ENCODE results near the gene IFITM1.

IFITM1 gene

DNA sequence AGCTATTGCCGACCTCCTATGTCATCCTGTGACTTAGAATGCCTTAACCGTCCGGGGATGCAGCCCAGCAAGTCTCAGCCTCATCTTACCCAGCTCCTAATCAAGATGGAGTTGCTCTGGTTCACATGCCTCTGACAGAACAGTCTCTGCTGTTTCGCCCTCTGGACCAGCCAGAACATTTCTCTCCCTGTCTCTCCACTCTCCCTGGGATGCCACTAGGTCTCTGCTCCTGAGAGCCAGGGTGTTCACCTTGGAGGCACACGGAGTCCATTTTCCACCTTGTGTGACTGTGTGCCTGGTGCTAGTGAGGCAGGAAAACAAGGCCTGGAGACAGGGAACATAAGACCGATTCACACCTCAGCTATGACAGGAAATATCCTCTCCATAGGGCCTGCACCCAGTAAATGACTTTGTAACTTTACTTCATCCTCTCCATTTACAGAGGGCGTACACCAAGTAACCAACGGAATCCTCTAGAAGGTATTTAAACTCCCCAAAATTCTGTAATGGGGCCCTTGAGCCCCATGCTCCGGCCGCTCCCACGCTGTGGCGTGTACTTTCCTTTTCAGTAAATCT is 38.7 kb downstream of the IFITM1 start:
- H3K4me3 ChIP-seq (ENCODE audit: low read length), result no peak overlapping the region
- TF ChIP-seq, protein P1, sequence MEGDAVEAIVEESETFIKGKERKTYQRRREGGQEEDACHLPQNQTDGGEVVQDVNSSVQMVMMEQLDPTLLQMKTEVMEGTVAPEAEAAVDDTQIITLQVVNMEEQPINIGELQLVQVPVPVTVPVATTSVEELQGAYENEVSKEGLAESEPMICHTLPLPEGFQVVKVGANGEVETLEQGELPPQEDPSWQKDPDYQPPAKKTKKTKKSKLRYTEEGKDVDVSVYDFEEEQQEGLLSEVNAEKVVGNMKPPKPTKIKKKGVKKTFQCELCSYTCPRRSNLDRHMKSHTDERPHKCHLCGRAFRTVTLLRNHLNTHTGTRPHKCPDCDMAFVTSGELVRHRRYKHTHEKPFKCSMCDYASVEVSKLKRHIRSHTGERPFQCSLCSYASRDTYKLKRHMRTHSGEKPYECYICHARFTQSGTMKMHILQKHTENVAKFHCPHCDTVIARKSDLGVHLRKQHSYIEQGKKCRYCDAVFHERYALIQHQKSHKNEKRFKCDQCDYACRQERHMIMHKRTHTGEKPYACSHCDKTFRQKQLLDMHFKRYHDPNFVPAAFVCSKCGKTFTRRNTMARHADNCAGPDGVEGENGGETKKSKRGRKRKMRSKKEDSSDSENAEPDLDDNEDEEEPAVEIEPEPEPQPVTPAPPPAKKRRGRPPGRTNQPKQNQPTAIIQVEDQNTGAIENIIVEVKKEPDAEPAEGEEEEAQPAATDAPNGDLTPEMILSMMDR (IDR thresholded peaks at IDR 0.05; ENCODE audit: insufficient read depth, low read depth, low read length, missing control alignments), result no peak

DNA sequence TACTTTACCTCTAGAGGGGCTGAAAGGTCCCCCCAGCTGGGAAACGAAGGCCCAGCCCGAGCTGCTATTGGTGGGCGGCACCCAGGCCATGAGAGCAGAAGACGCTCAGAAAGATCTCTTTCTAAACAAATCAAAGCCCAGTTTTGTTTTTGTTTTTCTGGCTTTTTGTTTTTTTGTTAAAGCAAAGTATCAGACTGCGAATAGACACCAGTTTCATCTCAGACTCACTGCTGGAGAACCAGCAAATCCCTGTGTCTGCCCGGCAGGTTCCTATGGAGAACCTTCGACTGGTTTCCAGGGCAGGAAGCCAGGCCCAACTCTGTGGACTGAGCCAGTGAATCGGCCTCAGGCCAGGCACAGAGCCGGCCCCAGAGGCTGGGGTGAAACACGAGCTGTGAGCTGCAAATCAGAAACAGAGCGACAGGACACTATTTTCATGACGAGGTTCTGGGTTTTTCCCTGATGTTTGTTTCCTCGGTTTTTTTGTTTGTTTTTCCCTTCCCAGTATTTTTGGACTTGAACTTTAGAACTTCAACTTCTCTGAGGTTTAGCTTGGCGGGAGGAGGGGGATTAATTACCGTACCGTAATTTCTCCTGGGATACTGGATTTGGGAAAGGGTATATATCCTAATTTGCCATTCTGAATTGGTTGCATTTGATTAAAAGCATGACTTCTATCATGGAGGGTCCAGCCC is 39.5 kb downstream of the IFITM1 start:
- no peak overlapping the region for H3K4me3 ChIP-seq (ENCODE audit: low read length)
- TF ChIP-seq, protein P1 (IDR thresholded peaks at IDR 0.05; ENCODE audit: insufficient read depth, low read depth, low read length, missing control alignments), result no peak
- peak; percentile 39 for DNase-seq (ENCODE audit: low read depth)

More for the DNA sequence above, 38.7 kb downstream of the IFITM1 start:
- DNase-seq (ENCODE audit: low read depth), result no peak

DNA sequence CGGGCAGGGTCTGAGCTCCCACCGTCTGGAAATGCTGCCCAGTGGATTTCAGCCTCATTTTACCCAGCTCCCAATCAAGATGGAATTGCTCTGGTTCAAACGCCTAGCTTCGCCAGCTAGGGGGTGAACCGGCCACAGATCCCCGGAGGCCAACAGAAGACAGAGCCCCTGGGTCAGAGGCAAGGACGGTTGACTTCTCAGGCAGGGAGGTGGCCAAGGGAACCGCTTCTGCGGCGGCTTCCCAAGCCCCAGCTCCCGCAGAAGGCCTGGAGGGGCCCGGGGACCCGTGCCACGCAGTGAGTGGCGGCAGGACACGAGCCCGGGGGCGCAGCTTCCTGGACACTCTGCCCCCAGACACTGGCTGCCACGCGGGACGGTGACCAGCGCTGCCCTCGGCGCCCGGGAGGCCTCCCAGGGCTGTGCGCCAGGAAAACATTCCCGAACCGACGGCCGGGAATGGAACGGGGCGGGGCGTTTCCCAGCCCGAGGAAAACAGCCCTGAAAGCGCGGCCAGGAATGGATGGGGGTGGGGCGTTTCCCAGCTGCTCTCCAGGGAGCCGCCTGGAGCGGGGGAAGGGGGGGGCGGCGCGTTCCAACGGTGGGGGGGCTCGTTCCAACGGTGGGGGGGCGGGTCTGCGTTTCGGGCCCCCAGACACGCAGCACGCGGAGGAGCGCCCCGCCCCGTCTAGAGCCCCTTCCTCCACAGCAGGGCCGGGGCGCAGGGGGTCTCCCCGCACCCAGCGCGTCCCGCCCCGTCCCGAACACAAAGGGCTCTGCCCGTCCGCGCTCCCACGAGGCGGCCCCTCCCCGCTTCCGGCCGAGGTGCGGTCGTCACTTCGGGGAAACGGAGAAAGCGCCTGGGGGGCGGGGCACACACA is 42.0 kb downstream of the IFITM1 start:
- H3K4me3 ChIP-seq (ENCODE audit: low read length), result peak overlapping the region; percentile 36
- peak; percentile 92 for DNase-seq (ENCODE audit: low read depth)
- TF ChIP-seq, protein P1 (IDR thresholded peaks at IDR 0.05; ENCODE audit: insufficient read depth, low read depth, low read length, missing control alignments), result no peak

DNA sequence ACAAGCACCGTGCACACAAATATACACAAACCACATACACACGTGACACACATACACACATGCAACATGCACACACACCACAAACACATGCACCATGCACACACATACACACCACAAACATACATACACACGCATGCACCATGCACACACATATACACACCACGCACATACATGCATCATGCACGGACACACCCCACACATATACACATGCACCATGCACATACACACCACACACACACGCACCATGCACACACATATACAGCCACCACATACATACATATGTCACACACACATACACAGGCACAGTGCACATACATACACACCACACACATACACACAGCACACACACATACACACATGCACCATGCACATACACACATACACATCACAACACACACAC is 42.8 kb downstream of the IFITM1 start:
- DNase-seq (ENCODE audit: low read depth), result no peak
- no peak overlapping the region for H3K4me3 ChIP-seq (ENCODE audit: low read length)
- TF ChIP-seq, protein P1 (IDR thresholded peaks at IDR 0.05; ENCODE audit: insufficient read depth, low read depth, low read length, missing control alignments), result no peak

DNA sequence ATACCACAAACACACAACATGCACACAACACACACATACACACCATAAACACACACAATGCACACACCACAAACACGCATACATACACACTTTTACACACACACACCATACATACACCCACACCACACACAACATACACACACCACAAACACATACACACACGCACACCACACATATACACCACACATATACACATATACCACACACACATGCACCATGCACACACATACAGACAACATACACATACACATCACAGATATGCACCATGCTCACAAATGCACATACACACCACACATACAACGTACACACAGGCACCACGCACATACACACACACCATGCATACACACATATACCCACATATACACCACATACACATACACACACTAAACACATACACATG is 43.7 kb downstream of the IFITM1 start:
- DNase-seq (ENCODE audit: low read depth), result no peak
- no peak overlapping the region for H3K4me3 ChIP-seq (ENCODE audit: low read length)
- TF ChIP-seq, protein P1 (IDR thresholded peaks at IDR 0.05; ENCODE audit: insufficient read depth, low read depth, low read length, missing control alignments), result no peak

DNA sequence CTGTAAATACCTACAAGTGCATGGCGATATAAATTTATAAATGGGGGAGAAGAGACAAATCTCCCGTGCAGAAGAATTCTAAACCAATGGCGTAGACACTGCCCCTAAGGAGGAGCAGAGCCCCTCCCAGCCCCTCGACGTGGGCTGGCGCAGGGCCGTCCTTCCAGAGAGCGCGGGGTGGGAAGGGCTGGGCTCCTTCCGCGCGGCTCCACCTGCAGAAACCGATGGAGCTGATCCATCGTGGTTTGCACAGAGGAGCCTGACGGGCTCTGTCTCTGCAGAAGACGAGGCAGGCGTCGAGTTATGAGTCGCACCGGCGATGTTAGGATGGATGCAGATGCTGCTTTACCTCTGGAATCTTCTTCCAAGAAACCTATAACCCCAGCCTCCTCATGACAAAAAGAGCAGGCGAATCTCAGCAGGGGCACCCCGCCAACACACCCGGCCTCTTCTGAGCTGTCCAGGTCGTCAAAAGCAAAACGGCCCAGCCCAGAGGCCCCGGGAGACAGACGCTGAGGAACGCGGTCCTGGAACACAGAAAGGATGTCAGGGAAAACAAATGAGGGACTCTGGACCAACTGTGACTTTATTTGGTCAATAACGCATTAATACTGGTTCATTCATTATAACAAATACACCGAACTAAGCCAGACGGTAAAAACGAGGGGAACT is 44.4 kb downstream of the IFITM1 start:
- TF ChIP-seq, protein P1 (IDR thresholded peaks at IDR 0.05; ENCODE audit: insufficient read depth, low read depth, low read length, missing control alignments), result no peak
- DNase-seq (ENCODE audit: low read depth), result no peak
- H3K4me3 ChIP-seq (ENCODE audit: low read length), result no peak overlapping the region

Measured in epithelial cell of esophagus (primary cell).